ENCODE measurements around the gene BRWD1.

BRWD1 gene

GRCh38 chr21:39209334-39209688 is 104.1 kb downstream of the BRWD1 start:
- TF ChIP-seq, protein P1, sequence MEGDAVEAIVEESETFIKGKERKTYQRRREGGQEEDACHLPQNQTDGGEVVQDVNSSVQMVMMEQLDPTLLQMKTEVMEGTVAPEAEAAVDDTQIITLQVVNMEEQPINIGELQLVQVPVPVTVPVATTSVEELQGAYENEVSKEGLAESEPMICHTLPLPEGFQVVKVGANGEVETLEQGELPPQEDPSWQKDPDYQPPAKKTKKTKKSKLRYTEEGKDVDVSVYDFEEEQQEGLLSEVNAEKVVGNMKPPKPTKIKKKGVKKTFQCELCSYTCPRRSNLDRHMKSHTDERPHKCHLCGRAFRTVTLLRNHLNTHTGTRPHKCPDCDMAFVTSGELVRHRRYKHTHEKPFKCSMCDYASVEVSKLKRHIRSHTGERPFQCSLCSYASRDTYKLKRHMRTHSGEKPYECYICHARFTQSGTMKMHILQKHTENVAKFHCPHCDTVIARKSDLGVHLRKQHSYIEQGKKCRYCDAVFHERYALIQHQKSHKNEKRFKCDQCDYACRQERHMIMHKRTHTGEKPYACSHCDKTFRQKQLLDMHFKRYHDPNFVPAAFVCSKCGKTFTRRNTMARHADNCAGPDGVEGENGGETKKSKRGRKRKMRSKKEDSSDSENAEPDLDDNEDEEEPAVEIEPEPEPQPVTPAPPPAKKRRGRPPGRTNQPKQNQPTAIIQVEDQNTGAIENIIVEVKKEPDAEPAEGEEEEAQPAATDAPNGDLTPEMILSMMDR (IDR thresholded peaks at IDR 0.05), result no peak

GRCh38 chr21:39208624-39209333 is 104.7 kb downstream of the BRWD1 start:
- TF ChIP-seq, protein P1 (IDR thresholded peaks at IDR 0.05), result no peak

- TF ChIP-seq, protein P1 (IDR thresholded peaks at IDR 0.05), result peak; percentile 20; the same call in 1 of the 2 replicates
Observed at GRCh38 chr21:39204134-39204533, 109.3 kb downstream of the BRWD1 start.

GRCh38 chr21:39198800-39199199 is 114.6 kb downstream of the BRWD1 start:
- TF ChIP-seq, protein P1 (IDR thresholded peaks at IDR 0.05), result no peak

GRCh38 chr21:39197448-39198233 is 115.8 kb downstream of the BRWD1 start:
- TF ChIP-seq, protein P1 (IDR thresholded peaks at IDR 0.05), result no peak

GRCh38 chr21:39196838-39197237 is 116.6 kb downstream of the BRWD1 start:
- TF ChIP-seq, protein P1 (IDR thresholded peaks at IDR 0.05), result no peak

- TF ChIP-seq, protein P1 (IDR thresholded peaks at IDR 0.05), result no peak
Observed at GRCh38 chr21:39196310-39196709, 117.1 kb downstream of the BRWD1 start.

All from LNCAP (cell line).